HG03135 (cell line): ENCODE data around the gene RTL10.

Experiments used
- ATAC-seq: cut with Tn5 transposase; IDR thresholded peaks from one replicate; pipeline ENCODE4 v1.9.1; 2021; ENCODE audit warnings: mild to moderate bottlenecking, moderate library complexity; ENCODE audit not compliant: unreplicated experiment

The RTL10 gene

DNA sequence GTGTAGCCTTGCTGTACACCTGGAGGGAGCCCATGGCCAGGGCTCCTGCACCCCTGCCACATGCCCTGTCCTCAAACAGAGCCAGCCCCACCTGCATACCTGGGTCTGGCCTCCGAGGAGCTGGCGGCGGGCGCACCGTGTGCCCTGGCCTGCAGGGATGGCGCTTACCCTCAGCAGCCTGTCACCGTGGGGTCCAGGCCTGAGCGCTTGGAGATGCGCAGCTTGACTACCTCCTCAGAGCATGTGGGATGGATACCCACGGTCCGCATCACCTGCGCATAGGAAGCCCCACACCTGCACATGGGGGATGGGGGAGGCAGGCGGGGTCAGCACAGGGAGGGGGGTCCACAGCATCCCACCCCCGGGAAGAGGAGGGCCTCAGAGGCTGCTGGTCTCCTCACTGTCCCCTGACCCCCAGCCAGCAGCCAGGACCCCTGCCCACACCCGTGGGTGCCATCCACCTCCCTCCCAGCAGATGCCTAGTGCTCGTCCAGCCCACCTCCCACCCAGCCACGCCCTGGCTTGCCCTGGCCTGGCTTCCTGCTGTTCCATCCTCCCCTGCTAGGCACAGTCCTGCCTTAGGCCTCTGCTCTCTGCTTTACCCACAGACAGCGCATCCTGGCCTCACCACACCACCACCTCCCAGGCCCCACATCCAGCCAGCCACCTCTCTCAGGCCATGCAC, 22.4 kb upstream of the RTL10 start:
- no peak for ATAC-seq

DNA sequence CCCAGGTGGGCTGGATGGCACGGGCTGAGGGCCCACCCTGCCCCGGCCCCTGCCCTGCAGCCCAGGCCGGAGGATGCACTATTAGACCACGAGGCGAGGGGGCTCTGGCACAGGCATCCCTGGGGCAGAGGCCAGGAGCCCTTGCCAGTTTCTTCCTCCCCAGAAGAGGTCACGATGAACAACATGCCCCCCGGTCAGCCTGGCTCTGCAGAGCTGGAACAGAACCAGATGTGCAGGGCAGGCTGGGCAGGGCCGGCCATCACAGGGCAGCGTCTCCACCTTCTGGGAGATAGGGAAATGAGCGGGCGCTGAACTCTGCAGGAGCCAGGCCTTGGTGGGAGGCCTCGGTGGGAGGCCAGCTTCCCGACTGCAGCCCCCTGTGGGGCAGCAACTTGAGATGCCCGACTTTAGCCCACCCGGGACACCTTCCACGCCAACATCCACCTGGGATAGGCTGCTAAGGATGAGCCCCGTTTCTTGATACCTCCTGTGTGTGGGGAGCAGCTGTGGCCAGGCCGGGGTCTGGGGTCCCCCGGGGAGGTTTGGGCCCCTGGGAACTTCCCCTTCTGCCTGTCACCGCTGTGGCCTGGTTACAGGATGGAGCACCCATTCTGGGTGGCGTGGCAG, 21.8 kb upstream of the RTL10 start:
- no peak for ATAC-seq

DNA sequence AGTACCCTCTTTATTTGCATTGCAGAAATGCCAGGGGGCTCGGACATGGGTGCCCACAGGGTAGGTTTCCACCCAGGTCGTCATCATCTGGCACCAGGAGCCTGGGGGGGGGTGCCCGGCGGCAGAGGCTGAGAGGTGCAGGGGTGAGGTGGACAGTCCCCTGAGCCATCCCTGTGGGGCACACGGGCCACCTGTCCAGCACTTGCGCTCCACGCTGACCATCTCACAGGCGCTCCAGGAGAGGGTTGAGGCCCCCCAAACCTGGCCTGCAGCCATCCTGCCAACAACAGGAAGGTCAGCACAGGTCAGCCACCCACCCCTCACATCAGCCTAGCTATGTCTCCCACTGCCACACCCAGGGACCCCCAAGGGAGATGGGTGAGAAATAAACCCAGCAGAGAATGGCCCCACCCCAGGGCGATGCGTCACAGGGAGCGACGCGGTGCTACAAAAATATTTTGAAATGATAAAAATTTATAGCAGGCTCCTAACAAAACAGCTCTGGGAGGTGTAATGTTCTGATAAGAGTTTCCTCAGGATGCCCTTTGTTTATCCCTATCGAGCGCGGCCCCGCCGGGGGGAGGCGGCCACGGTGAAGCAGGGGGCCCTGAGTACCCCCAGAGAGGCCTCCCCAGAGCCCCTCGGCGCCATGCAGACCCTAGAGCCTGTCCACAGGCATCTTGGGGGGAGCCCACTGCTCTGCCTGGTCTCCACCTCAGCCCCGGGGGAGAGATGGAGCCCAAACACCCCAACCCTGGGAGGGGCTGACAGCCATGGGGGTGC, 21.0 kb upstream of the RTL10 start:
- ATAC-seq, result no peak

DNA sequence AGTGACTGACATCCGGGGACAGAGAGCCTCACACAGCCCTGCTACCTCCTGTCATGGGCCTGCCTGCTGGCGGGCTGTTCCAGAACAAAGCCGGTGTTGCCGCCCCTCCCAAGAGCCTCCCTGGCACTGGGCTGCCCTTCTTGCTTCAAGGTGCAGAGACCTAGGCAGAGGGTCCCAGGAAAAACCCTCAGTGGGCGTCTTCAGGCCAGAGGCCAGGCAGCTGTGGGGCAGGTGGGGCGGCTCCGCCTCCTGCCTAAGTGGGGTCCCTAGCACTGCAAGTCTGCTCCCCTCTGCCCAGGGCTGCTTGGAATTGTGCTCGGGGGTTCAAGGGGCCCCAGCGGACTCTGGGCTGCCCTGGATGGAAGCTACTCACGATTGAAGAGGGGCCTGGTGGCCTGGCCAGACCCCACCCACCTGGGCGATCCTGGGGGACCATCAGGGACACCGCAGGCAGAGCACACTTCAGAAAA, 20.4 kb upstream of the RTL10 start:
- ATAC-seq, result no peak

DNA sequence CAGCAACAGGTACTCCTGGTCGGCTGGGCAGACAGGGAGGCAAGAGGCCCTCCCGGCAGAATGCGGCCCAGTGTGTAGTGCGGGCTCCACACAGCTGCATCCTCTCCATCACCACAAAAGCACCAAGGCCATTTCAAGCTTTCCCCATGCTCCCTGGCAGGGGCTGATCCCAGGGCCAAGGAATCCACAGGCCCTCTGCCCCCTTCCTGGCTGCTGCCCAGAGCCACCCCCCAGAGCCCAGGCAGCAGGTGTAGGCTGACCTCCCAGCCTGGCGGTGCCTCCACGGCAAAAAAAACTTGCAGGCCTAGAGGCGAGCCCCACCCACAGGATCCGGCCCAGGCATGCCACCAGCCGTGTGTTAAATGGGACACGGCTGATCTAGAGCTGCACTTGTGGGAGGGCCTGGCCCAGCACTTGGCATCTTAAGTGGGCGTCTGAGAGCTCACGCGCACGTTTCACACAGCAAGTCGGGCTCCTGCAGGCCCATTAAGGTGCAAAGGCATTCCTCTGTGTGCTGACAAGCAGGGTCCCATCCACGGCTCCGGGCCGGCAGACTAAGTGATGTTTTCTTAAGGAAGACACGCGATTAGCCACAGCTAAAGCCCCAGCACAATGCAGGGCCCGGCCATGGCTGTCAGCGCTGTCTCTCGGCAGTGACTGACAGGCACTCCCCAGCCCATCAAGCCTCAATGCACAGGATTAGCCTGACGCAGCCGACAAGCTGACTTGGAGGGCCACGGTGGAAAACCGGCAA, 19.8 kb upstream of the RTL10 start:
- ATAC-seq, result no peak

DNA sequence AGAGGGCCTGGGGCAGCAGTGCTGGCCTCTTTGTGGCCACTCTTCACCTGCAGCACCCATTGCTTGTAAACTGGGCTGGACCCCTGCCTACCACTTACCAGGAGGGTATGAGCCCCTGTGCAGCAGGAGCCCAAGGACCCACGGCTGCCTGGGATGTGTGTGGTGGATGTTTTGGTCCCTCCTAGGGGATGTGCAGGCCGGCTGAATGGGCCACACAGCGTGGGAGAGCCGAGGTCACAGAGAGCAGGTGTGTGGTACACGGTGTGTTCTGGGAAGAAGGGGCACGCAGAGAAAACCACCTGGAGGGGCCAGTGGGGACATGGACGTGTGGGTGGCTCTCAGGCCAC, 19.3 kb upstream of the RTL10 start:
- ATAC-seq, result no peak

DNA sequence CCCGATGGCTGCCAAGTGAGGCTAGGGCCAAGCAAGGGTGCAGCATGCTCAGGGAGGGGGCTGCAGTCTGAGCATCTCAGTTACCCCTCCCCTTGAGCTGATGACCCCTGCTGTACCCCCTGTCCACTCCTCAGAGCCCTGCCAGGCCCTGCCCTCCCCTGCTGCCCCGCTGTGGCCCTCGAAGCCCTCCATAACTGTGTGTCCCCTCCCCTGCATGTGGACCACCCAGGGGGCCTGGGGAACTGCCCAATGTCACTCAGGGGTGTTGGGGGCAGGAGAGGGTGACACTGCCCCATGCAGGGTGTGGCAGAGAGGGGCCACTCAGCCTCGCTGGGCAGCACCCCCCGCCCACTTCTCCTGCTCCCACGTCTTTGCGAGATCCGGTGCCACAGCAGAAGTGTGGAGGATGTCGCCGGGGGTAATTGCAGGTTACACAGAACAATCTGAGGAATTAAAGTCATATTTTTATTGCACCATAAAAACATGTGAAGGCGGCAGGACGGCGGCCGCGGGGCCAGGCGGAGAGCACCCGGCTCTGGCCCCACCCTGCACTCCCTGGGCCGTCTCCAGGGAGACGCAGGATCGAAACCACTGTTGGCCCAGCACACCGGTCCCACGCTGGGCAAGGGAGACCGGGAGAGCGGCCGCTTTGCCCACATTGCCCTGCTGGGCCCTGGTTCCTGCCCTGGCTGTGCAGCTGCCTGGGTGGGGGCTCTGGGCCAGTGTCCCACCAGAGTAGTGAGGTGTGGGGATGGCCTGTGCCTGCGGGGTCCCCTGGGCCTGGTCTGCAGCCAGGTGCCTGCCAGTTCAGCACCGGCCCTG, 18.7 kb upstream of the RTL10 start:
- no peak for ATAC-seq

DNA sequence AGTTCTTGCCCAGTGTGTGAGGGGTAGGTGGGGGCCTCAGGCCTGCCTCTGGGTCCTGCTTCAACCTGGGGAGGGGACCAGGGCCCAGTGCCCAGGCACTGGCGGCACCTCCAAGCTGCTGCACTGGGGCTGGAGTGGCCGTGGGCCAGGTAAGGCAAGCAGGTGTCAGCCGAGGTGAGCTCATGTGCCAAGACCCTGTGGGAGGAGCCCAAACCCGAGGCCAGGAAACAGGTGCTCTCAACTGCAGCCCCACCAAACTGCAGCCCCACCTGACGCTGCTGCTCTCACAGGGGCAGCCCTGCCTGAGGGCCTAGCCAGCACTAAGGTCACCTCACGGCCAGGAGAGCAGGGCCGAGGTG, 18.1 kb upstream of the RTL10 start:
- no peak for ATAC-seq

DNA sequence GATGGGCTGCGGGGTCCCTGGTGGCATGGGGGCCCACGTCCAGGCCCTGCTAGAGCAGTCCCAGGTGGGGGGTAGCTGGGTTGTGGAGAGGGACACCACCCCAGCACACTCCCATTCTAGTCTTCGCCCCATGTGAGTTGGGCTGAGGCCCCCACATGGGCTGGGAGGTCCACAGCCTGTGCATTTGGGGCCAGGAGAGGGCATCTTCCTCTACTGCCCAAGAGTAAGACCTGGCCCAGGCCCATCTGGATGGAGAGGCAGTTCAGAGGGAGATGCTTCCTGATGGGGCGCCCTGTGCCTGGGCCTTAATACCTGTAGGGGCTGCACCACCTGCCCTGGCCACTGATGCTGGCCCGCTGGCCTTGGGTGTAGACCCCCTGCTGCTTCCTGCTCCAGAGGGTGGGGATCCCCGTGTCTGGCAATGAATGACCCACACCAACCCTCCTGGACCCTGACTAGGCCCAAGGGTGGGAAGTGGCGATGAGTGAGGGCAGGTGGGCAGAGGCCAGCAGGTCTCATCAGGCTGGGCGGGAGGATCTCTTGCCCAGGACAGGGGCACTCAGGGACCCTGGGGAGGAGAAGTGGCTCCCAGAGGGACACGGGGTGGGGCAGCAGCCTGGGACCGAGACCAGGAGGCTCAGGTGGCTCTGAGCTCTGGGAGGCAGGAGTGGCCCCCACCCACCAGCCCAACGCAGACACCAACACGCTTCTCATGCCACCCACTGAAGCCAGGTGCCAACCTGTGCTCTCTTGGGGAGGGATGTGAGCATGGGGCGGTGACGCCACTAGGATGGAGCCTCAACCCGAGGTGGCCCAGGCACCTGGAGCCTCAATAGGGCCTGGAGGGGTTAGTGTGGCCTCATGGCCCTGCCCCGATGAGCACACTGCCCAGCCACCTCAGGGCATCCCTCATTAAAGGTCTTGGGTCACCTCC, 17.4 kb upstream of the RTL10 start:
- no peak for ATAC-seq

DNA sequence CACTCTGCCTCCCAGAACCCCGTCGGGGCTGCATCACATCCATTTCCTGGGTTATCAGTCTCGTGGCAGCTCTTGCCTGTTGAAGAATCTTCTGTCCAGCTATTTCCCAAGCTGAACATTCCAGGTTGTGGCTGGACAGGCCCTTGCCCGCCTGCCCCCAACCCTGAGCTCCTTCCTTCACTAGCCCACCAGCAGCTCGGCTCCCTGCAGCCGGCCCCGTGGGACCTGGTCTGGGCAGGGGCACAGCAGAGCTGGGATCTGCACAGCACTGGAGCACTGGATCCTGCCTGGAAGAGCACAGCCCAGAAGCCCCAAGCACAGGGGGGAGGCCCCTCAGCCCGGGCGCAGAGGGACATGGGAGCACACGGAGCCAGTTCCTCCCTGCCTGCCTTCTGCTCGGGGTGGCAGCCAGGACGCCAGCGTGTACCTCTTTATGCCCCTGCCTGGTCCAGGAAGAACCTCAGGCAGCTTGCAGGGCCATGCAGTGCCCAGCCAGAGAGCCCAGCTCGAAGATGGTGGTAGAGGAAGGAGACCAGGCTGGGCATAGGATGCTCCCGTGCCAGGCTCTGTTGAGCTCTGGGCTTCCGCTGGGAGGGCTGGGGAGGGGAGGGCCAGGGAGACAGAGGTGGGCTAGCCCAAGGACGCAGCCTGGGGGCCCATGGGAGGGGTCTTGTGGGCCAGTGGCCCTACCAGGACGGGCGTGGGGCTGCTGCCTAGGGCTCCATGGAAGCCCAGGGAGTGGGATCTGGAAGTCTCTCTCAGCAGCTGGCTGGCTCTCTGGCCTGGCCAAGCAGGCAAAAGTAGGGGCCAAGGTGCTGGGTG, 16.6 kb upstream of the RTL10 start:
- ATAC-seq, result no peak

DNA sequence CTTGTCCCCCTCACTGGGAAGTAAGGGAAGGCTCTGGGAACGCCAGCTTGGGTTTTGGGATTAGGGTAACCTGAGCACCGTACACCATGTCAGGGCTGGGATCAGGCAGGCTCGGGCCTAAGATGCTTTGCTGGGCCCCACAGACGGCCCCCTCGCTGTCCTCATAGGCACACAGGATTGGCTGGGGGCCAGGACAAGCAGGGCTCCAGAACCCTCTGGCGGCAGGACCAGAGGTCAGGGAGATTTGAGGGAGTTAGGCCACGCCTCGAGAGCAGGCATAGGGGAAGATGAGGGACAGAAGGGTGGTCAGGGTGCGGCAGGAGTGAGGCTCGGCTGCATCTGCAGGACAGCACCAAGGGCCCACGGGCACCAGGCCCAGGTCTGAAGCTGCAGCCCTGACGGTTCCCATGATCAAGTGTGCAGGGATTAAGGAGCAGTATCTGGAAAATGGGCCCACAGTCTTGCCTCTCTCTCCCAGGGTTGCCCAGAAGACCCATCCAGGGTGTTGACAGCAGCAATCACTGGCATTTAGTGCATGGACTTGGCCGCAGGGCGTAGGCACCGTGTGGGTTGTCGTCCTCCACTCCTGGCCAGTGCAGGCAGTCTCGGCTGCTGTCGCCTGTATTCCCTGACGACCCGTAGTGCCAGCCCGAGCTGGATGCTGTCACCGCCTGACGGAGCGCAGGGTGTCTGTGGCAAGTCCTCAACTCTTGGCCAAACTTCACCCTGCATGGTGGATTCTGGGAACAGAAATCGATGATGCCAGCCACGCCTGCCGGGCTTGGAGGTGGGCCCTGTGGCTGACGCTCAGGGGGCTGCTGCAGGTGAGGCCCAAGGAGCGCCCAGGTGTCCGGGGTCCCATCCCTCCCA, 15.7 kb upstream of the RTL10 start:
- ATAC-seq, result no peak

DNA sequence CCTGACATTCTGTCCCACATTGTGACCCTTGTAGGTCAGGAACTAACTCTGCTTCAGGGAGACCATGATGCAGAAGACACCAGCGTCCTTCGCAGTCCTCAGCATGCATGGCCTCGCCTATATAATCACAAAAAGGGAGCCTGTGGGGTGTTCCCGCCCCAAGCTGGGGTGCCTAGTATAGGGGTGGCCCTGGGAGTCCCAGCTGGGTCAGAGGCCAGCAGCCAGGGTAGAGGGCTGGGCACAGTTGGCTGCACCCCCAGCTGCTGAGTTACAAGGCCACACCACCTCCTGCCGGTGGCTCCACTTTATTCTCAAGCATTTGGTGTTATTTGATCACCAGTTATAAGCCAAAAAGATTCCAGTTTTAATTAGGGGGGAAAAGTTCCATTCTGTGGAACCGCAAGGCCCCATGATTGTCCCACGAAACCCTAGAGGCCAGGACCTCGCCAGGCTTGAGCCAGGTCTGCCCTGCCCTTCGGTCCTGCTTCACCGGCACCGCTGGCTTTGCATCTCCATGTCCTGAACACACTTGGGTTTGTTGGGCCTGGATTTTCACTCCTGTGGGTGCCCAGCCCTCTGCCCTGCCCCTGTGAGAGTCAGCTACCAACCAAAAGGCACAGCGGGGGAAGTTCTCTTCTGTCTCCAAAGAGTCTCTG, 15.0 kb upstream of the RTL10 start:
- ATAC-seq, result no peak

DNA sequence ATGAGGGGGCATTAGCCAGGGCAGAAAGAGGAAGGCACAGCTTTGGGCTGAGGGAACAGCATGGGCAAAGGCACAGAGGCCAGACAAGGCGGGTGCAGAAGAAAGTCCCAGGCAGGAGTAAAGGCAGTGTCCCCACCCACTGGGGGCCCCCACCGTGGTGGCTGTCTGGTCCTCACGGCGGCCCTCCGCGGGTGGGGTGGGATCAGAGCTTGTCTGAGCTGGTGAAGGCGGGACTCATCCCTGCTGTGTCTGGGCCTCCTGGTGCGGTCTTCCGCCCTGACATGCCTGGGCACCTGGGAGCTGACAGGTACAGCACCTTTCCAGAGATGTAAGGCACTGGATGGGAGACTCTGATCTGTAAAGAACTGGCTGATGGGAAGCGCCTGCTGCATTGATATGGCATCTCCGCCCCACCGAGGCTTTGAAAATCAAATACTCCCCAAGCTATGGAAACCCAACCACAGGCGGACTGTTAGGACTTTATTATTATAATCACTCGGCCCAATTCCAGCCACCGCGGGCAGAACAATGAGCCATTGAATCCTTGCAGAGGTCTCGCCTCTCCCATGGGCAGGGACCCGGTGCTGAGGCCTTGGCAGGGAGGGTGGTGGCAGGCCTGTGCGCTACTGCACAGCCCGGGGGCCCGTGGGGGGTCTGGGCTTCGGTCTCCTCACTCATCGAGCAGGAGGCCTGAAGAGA, 14.2 kb upstream of the RTL10 start:
- ATAC-seq, result no peak

DNA sequence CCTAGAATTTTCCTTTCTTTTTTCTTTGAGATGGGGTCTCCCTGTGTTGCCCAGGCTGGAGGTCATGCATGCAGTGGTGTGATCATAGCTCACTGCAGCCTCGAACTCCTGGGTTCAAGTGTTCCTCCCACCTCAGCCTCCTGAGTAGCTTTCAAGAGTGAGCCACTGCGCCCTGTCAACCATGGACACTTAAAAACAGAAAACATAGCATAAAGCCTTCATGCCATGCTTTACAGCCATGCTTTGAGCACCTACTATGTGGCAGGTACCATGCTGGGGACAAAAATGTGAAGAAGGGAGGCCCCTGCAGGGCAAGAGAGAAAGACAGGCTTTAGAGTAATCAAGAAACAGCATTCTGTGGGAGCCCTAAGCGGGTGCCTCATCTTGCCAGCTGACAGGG, 13.7 kb upstream of the RTL10 start:
- no peak for ATAC-seq

DNA sequence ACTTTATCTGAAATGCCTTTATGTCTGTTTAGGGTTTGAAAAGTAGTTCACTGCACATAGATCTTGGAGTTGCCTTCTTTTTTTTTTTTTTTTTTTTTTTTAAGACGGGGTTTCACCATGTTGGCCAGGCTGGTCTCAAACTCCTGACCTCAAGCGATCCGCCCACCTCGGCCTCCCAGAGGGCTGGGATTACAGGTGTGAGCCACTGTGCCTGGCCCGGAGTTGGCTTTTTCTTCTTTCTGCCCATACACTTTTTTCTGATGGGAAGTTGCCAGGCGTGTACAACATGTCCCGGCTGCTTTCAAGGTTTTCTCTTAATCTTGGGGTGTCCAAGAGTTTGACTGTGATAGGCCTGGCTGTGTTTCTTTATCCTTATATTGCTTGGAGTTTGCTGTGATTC, 12.9 kb upstream of the RTL10 start:
- ATAC-seq, result no peak

DNA sequence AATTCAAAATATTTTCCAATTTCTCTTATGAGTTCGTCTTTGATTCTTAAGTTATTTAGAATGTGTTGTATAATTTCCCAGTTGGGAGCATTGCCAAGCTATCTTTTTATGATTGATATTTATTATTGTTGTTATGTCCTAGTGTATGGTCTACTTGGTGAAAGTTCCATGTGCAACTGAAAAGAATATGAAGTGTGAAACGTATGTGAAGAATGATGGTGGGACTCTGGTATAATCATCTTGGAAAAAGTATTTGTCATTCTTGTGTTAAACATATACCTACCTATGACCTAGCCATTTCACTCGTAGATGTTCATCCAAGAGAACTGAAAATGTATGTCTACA, 12.0 kb upstream of the RTL10 start:
- ATAC-seq, result no peak
